ACC112 (cell line): ENCODE results near the gene NAALADL2.

Source experiments
- H2AFZ ChIP-seq: fragments of 200-600 bp; sonication (generic); one replicate; pipeline ENCODE4 v1.6.0; 2017; ENCODE audit warnings: antibody characterized with exemption, low read length; ENCODE audit not compliant: unreplicated experiment
- H3K27ac ChIP-seq: fragments of 200-600 bp; sonication (generic); 2 replicates; pipeline ENCODE4 v1.5.1; 2014; ENCODE audit warnings: low read depth, mild to moderate bottlenecking, antibody characterized with exemption, low read length, moderate library complexity
- H3K27me3 ChIP-seq: fragments of 200-600 bp; sonication (generic); 2 replicates; pipeline ENCODE4 v1.6.1; 2014; ENCODE audit warnings: mild to moderate bottlenecking, antibody characterized with exemption, low read length, moderate library complexity, mixed read lengths; ENCODE audit not compliant: insufficient read depth
- H3K36me3 ChIP-seq: fragments of 200-600 bp; sonication (generic); 2 replicates; pipeline ENCODE4 v1.6.1; 2016; ENCODE audit warnings: mild to moderate bottlenecking, antibody characterized with exemption, low read length, moderate library complexity, mixed read lengths; ENCODE audit not compliant: insufficient read depth
- H3K4me1 ChIP-seq: fragments of 200-600 bp; sonication (generic); one replicate; pipeline ENCODE4 v1.6.1; 2016; ENCODE audit warnings: low read length, mixed read lengths; ENCODE audit not compliant: insufficient read depth, unreplicated experiment, control insufficient read depth
- H3K4me3 ChIP-seq: fragments of 200-600 bp; sonication (generic); 2 replicates; pipeline ENCODE4 v1.5.1; 2014; ENCODE audit warnings: mild to moderate bottlenecking, low read depth, low read length
- H3K79me2 ChIP-seq: fragments of 200-600 bp; sonication (generic); one replicate; pipeline ENCODE4 v1.6.0; 2016; ENCODE audit warnings: low read length; ENCODE audit not compliant: control insufficient read depth, unreplicated experiment, insufficient read depth

Gene NAALADL2

GRCh38 chr3:175098644-175099043 lies 239.5 kb downstream of the NAALADL2 start:
- Histone ChIP-seq H2AFZ (no peak overlapping the region), H3K4me1 (no peaks in the 10 kb centered on the region), H3K79me2 (no peaks in the 10 kb centered on the region), H3K27ac (no peak overlapping the region), H3K27me3 (no peaks in the 10 kb centered on the region), H3K4me3 (no peak overlapping the region), H3K36me3 (no peaks in the 10 kb centered on the region)

GRCh38 chr3:175102161-175102560 lies 243.0 kb downstream of the NAALADL2 start:
- H3K27ac ChIP-seq: no peak overlapping the region
- H3K79me2 ChIP-seq: no peaks in the 10 kb centered on the region
- H3K4me3 ChIP-seq: no peak overlapping the region
- no peaks in the 10 kb centered on the region for H3K27me3 ChIP-seq
- H3K4me1 ChIP-seq: no peaks in the 10 kb centered on the region
- H3K36me3 ChIP-seq: no peaks in the 10 kb centered on the region
- H2AFZ ChIP-seq: no peak overlapping the region

DNA sequence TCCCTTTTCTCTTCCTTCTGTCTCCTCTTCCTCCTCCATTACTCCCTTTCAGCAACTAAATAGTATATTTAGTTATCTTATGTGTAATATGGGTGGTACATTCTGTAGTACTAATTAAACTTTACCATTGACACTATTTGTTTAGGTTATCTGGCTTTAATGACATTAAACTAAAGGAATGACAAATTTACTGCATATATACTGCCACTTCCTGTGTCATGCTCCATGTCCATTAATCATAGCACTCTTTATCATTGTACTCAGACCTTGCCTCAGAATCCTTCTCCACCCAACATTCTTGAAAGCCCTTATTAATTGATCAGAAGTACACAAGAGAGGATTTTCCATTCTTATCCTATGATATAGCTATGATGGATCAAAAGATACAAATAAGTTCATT lies 244.2 kb downstream of the NAALADL2 start:
- Histone ChIP-seq H3K4me3 (no peak overlapping the region), H3K27me3 (no peaks in the 10 kb centered on the region), H3K27ac (no peak overlapping the region), H3K4me1 (peaks cover 2% of the 10 kb centered on the region), H3K36me3 (no peaks in the 10 kb centered on the region), H2AFZ (no peak overlapping the region), H3K79me2 (no peaks in the 10 kb centered on the region)

DNA sequence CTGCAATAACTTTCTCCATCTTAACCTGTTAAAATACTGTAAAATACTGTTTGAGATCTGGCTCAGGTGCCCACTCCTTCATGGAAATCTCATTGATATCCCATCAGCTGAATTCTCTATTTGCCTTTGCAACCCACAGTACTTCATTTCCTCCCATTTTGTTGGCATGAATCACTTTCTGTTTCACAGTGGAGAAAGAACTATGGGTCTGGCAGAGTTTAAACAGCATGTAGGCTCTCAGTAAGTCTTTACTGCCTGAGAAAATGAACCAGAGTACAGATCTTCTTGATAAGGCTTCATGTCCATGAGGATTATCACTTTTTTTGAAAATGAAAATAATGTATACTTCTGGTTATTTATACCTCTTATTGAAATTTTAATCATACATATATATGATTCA lies 245.9 kb downstream of the NAALADL2 start:
- Histone ChIP-seq H3K4me3 (no peak overlapping the region), H3K27ac (no peak overlapping the region), H3K79me2 (no peaks in the 10 kb centered on the region), H2AFZ (peak overlapping the region; percentile 53), H3K4me1 (peaks cover 6% of the 10 kb centered on the region), H3K36me3 (no peaks in the 10 kb centered on the region), H3K27me3 (no peaks in the 10 kb centered on the region)

GRCh38 chr3:175107231-175107630 lies 248.1 kb downstream of the NAALADL2 start:
- Histone ChIP-seq H2AFZ (no peak overlapping the region), H3K4me3 (no peak overlapping the region), H3K27ac (no peak overlapping the region), H3K79me2 (no peaks in the 10 kb centered on the region), H3K27me3 (no peaks in the 10 kb centered on the region), H3K36me3 (no peaks in the 10 kb centered on the region), H3K4me1 (peaks cover 11% of the 10 kb centered on the region)

DNA sequence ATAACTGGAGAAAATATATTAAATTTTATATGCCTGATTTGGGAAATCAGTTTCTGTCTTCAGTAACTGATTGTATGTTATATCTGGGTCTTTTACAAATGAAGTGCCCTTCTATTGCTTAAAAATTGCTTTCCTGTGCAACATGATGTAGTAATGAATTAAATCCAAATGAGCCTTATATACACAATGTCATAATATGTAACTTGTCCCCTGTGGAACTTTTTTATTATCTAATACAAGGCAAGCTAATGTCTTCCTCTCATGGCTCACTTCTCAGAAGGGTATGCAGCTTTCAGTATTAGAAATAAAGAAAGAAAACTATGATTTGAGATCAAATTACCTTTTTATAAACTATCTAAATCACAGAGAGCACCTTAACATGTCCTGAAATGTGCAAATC lies 248.9 kb downstream of the NAALADL2 start:
- H3K4me3 ChIP-seq: no peak overlapping the region
- H2AFZ ChIP-seq: no peak overlapping the region
- H3K27me3 ChIP-seq: no peaks in the 10 kb centered on the region
- no peak overlapping the region for H3K27ac ChIP-seq
- peaks cover 11% of the 10 kb centered on the region for H3K4me1 ChIP-seq
- no peaks in the 10 kb centered on the region for H3K79me2 ChIP-seq
- H3K36me3 ChIP-seq: no peaks in the 10 kb centered on the region

DNA sequence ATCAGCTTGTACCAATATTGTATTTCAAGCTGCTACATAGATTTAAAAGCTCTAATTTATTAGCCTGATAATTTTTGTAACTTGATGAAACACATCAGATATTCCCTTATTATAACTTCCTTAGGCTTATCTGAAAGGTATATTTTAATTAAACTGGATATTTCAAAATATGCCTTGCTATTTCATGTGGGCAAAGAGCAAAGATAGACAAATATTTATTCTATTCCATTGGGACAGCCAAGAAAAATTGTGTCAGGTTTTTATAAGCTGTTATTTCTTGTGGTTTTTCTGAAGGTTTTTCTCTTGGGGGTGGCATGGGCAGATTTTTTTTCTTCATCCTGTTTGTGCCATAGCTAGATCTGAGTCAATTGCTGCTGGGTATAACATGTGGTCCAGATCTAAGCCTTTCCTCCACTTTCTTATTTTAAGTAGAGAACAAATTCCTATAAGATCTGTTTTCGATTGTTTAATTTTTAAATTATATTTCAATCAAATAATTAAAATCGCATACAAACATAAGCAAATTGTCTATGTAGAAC lies 249.5 kb downstream of the NAALADL2 start:
- H3K27me3 ChIP-seq: no peaks in the 10 kb centered on the region
- no peak overlapping the region for H3K4me3 ChIP-seq
- H3K4me1 ChIP-seq: peaks cover 11% of the 10 kb centered on the region
- H2AFZ ChIP-seq: no peak overlapping the region
- no peak overlapping the region for H3K27ac ChIP-seq
- no peaks in the 10 kb centered on the region for H3K36me3 ChIP-seq
- H3K79me2 ChIP-seq: no peaks in the 10 kb centered on the region

- no peaks in the 10 kb centered on the region for H3K27me3 ChIP-seq
- no peak overlapping the region for H3K4me3 ChIP-seq
- H2AFZ ChIP-seq: no peak overlapping the region
- no peaks in the 10 kb centered on the region for H3K36me3 ChIP-seq
- no peaks in the 10 kb centered on the region for H3K79me2 ChIP-seq
- H3K4me1 ChIP-seq: peaks cover 11% of the 10 kb centered on the region
- no peak overlapping the region for H3K27ac ChIP-seq
Measured at GRCh38 chr3:175111036-175111435, 251.9 kb downstream of the NAALADL2 start.

DNA sequence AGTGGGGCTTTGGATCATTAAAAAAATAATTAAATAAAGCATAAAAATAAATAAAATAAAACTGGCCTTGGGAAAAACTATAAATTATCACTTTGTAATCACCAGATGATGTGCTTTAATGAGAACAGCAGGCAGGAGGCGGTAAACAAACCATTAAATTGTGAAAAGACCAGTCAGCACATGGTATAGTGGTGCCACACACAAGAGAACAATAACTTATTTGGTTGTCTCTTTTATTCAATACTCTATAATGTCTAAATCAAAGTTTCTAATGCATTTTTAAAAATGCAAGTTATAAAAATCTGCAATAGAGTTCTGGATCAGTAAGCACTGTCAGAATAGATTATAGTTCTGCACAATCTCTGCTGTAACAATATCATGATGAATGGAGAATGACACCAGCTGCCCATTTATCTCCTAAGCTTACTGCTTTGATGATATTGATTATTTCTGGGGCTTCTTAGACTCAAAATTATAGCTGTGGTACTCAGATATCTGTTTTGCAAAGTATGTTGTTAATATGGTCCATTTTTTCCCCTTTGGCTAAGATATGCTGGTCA lies 259.3 kb downstream of the NAALADL2 start:
- no peak overlapping the region for H2AFZ ChIP-seq

DNA sequence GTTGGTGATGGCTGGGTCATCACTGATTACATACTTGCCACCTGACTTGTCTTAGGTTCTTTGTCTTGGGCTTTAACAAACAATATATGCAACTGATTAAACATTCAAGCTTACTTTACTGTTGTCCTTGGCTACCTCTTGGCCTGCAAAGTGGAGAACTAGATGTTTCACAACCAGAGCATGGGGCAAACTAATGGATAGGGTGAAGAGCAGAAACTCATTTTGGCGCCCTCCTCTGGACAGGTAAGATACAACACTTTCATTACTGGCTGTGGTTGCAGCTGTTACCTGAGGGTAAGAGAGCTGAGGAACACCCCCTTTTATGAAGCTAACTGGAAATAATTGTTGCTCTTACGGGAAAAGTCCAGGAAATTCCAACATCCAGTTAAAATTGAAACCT lies 262.1 kb downstream of the NAALADL2 start:
- Histone ChIP-seq H3K27me3 (no peaks in the 10 kb centered on the region), H3K27ac (no peak overlapping the region), H2AFZ (no peak overlapping the region), H3K36me3 (no peaks in the 10 kb centered on the region), H3K79me2 (no peaks in the 10 kb centered on the region), H3K4me3 (no peak overlapping the region), H3K4me1 (no peaks in the 10 kb centered on the region)

More for the DNA sequence above, 259.3 kb downstream of the NAALADL2 start:
- no peaks in the 10 kb centered on the region for H3K79me2 ChIP-seq
- no peak overlapping the region for H3K4me3 ChIP-seq
- no peaks in the 10 kb centered on the region for H3K4me1 ChIP-seq
- no peak overlapping the region for H3K27ac ChIP-seq
- H3K36me3 ChIP-seq: no peaks in the 10 kb centered on the region
- H3K27me3 ChIP-seq: no peaks in the 10 kb centered on the region

GRCh38 chr3:175127075-175127662 lies 268.0 kb downstream of the NAALADL2 start:
- H2AFZ ChIP-seq: no peak overlapping the region
- H3K27ac ChIP-seq: no peak overlapping the region
- no peaks in the 10 kb centered on the region for H3K4me1 ChIP-seq
- H3K27me3 ChIP-seq: no peaks in the 10 kb centered on the region
- H3K36me3 ChIP-seq: no peaks in the 10 kb centered on the region
- no peak overlapping the region for H3K4me3 ChIP-seq
- H3K79me2 ChIP-seq: no peaks in the 10 kb centered on the region
